CD14-positive monocyte (primary cell): ENCODE results near the gene DCP1B. TPM values are rescaled to one million over a fixed set of nuclear protein-coding genes. Genes with fewer than 3 reads are reported as not detected.

Source experiments
- DNase-seq, 3 donors: peaks; one replicate each; pipeline ENCODE4 v3.0.0-alpha.2; 2011 to 2022
- H2AFZ ChIP-seq: 2 replicates; pipeline ENCODE4 v1.6.0; 2012; ENCODE audit warnings: mild to moderate bottlenecking, low read depth, low read length, inconsistent platforms; ENCODE audit not compliant: insufficient read depth, poor library complexity, severe bottlenecking
- H3K27ac ChIP-seq, 2 donors: 1 replicate in 1 of 2; 2 replicates in 1 of 2; pipeline ENCODE4 v1.5.1; 2012 to 2013; ENCODE audit warnings: low read length in 2 of 2, control low read depth in 1 of 2, inconsistent platforms in 1 of 2, low read depth in 1 of 2, mild to moderate bottlenecking in 1 of 2
- H3K27me3 ChIP-seq, 2 donors: one replicate each; pipeline versions ENCODE4 v1.6.0 to v1.6.1; 2011 to 2013; ENCODE audit warnings: low read length in 2 of 2; ENCODE audit not compliant: control insufficient read depth in 2 of 2, insufficient read depth in 2 of 2
- H3K36me3 ChIP-seq, 2 donors: replicated peaks in 1 of 2; 1 replicate in 1 of 2; 2 replicates in 1 of 2; pipeline versions ENCODE4 v1.5.1 to v1.6.1; 2012 to 2013; ENCODE audit warnings: low read length in 2 of 2, control low read depth in 1 of 2, inconsistent platforms in 1 of 2, mild to moderate bottlenecking in 1 of 2; ENCODE audit not compliant: insufficient read depth in 2 of 2, control insufficient read depth in 1 of 2
- H3K4me1 ChIP-seq, 2 donors: 1 replicate in 1 of 2; 2 replicates in 1 of 2; pipeline versions ENCODE4 v1.5.1 to v1.6.1; 2012 to 2013; ENCODE audit warnings: low read length in 2 of 2, control low read depth in 1 of 2, inconsistent platforms in 1 of 2, mild to moderate bottlenecking in 1 of 2, moderate library complexity in 1 of 2; ENCODE audit not compliant: insufficient read depth in 2 of 2, control insufficient read depth in 1 of 2
- H3K4me2 ChIP-seq: replicated peaks from 2 replicates; pipeline ENCODE3; 2012; ENCODE audit warnings: low read length, moderate library complexity, mild to moderate bottlenecking; ENCODE audit not compliant: poor library complexity, severe bottlenecking; ENCODE audit errors: extremely low read depth
- H3K4me3 ChIP-seq, 3 experiments: fragments of 200-600 bp in 1 of 3; sonication (generic) in 1 of 3; replicated peaks in 1 of 3; 1 replicate in 2 of 3; 2 replicates in 1 of 3; pipeline ENCODE4 v1.5.1; 2011 to 2013; ENCODE audit warnings: low read length in 3 of 3, mild to moderate bottlenecking in 3 of 3, control low read depth in 2 of 3, low read depth in 2 of 3, inconsistent platforms in 1 of 3, moderate library complexity in 1 of 3
- H3K79me2 ChIP-seq: 2 replicates; pipeline ENCODE4 v1.6.0; 2012; ENCODE audit warnings: mild to moderate bottlenecking, control low read depth, inconsistent platforms, low read length, moderate library complexity; ENCODE audit not compliant: insufficient read depth
- H3K9ac ChIP-seq: 2 replicates; pipeline ENCODE4 v1.6.0; 2017; ENCODE audit warnings: low read length, mild to moderate bottlenecking; ENCODE audit not compliant: insufficient read depth, poor library complexity, severe bottlenecking
- H3K9me3 ChIP-seq, 2 donors: replicated peaks in 1 of 2; 1 replicate in 1 of 2; 2 replicates in 1 of 2; pipeline versions ENCODE4 v1.5.1 to v1.6.1; 2012 to 2013; ENCODE audit warnings: low read length in 2 of 2, control low read depth in 1 of 2; ENCODE audit not compliant: control insufficient read depth in 1 of 2, insufficient read depth in 1 of 2
- H4K20me1 ChIP-seq: 2 replicates; pipeline ENCODE4 v1.6.0; 2012; ENCODE audit warnings: mild to moderate bottlenecking, low read length, control low read depth, moderate library complexity; ENCODE audit not compliant: insufficient read depth
- H3K27ac Mint-ChIP-seq, 7 donors: one replicate each; pipeline ENCODE4 v1.8.0; 2020; ENCODE audit warnings: mild to moderate bottlenecking in 7 of 7, mixed read lengths in 7 of 7, moderate library complexity in 6 of 7, inconsistent platforms in 2 of 7
- H3K27me3 Mint-ChIP-seq, 3 donors: one replicate each; pipeline ENCODE4 v1.8.0; 2021 to 2022; ENCODE audit warnings: low read depth in 3 of 3, mild to moderate bottlenecking in 3 of 3, mixed read lengths in 3 of 3, moderate library complexity in 3 of 3, inconsistent platforms in 1 of 3
- H3K36me3 Mint-ChIP-seq, 2 donors: one replicate each; pipeline ENCODE4 v1.8.0; 2020; ENCODE audit warnings: mixed read lengths in 2 of 2, inconsistent platforms in 1 of 2, mild to moderate bottlenecking in 1 of 2
- H3K4me1 Mint-ChIP-seq: one replicate; pipeline ENCODE4 v1.8.0; 2020; ENCODE audit warnings: mild to moderate bottlenecking, mixed read lengths
- H3K4me3 Mint-ChIP-seq, 2 donors: one replicate each; pipeline ENCODE4 v1.8.0; 2020; ENCODE audit warnings: mild to moderate bottlenecking in 2 of 2, mixed read lengths in 2 of 2, moderate library complexity in 1 of 2
- H3K9me3 Mint-ChIP-seq, 7 donors: one replicate each; pipeline ENCODE4 v1.8.0; 2020 to 2022; ENCODE audit warnings: mixed read lengths in 7 of 7, mild to moderate bottlenecking in 6 of 7, moderate library complexity in 6 of 7, inconsistent platforms in 2 of 7
- WGBS: methylation state at CpG from one replicate; pipeline ENCODE4 v1.1.5; 2013; ENCODE audit warnings: missing lambda C conversion rate; ENCODE audit not compliant: insufficient coverage; 5-methylcytosine and 5-hydroxymethylcytosine counted together
- intact Hi-C, 2 donors: fragments of 100-400 bp; cut with micrococcal nuclease; formaldehyde crosslinking; loops; one replicate each; pipeline versions ENCODE4 v1.15.0 to v1.15.1; 2023
- polyA plus RNA-seq, 3 donors: library from polyadenylated mRNA; depleted of rRNA in 1 of 3; unstranded in 2 of 3; stranded (reverse) in 1 of 3; fragments of 300-500 nt in 2 of 3; fragments of >200 nt in 1 of 3; fragmentation: Illumina TruSeq in 2 of 3; gene quantifications; 1 replicate in 2 of 3; 2 replicates in 1 of 3; pipeline ENCODE4 v1.2.3, GENCODE V29; 2012 to 2021
- TF ChIP-seq, protein P1 (sequence below): fragments of 200-600 bp; IDR thresholded peaks from one replicate; pipeline ENCODE4 v1.8.0; 2022; ENCODE audit warnings: antibody characterized with exemption, mild to moderate bottlenecking

DCP1B gene
- polyA plus RNA-seq, 3 donors, result 3.6 to 5.1 (median 4.9) TPM

DNA sequence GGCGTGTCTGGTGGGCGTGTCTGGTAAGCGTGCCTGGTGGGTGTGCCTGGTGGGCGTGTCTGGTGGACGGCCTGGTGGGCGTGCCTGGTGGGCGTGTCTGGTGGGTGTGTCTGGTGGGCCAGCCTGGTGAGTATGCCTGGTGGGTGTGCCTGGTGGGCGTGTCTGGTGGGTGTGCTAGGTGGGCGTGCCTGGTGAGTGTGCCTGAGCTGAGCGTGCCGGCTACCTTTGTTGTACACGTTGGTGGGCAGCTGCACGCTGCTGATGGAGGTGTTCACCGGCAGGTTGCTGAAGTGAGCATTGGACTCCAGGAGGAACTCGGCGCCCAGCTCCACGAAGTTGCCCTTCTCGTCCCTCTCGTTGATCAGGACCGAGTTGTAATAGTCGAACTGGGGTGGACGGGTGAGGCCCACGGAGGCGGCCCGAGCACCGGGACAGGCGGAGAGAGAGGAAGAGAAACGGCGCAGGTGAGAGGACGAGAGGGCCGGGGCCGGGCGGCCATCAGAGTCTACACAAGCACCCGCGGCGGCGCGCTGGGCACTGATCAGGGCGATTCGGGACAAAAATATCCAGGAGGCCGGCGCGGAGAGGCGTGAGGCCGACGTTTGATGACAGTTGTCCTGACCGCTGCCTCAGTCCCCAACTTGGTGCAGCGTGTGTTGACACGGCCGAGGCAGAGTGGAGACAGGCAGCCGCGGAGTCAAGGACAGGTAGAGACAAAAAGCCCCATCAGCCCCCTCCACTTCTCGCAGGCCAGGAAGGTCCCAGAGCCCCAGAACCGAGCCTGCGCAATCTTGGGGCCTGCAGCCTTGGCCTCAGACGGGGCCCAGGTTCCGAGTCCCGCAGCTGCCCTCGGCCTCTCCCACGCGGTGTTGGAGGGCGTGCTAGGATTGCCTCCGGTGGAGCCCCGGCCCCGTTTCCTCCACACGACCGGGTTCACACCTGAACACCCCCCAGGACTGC, 96.3 kb downstream of the DCP1B start:
- Histone ChIP-seq H3K4me3 (peak overlapping the region in 1 of 3 experiments; percentile 48), H3K9ac (no peak overlapping the region)
- peak in 1 of 3 donors; percentile 3 for DNase-seq

DNA sequence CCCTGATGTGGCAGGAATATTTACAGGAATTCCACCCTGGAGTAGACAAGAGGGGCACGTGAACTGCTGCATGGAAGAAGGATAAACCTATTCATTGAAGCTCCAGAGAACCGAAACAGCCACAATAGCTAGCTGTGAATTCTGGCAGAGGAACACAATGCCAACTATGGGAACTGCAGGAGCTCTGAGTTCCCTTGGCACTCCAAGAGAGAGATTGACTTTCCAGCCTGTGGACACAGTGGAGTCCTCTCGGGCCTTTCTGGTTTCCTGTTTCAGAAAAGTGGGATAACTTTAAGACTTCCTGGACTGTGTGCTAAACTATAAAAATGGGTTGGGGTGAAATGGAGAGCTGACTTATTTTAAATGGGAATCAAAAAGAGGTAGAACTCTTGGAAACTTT, 97.7 kb downstream of the DCP1B start:
- Histone ChIP-seq H4K20me1 (no peaks in the 10 kb centered on the region), H3K79me2 (no peaks in the 10 kb centered on the region), H3K4me2 (no peak overlapping the region), H3K4me1 (peaks cover 8 to 10% of the 10 kb centered on the region in 2 donors), H3K9me3 (peaks cover 9 to 40% of the 10 kb centered on the region in 2 donors), H2AFZ (no peak overlapping the region), H3K27ac (no peak overlapping the region), H3K9ac (no peak overlapping the region), H3K27me3 (peaks cover 0 to 14% of the 10 kb centered on the region in 2 donors), H3K4me3 (no peak overlapping the region), H3K36me3 (no peaks in the 10 kb centered on the region)
- Mint-ChIP-seq H3K36me3 (peaks cover 0 to 4% of the 10 kb centered on the region in 2 donors), H3K4me1 (peaks cover 11% of the 10 kb centered on the region), H3K4me3 (peak overlapping the region in 1 of 2 donors; percentile 2), H3K27ac (no peak overlapping the region), H3K9me3 (peaks cover 19 to 49% (median 38%) of the 10 kb centered on the region in 7 donors), H3K27me3 (peaks cover 10 to 22% (median 19%) of the 10 kb centered on the region in 3 donors)
- TF ChIP-seq, protein P1, sequence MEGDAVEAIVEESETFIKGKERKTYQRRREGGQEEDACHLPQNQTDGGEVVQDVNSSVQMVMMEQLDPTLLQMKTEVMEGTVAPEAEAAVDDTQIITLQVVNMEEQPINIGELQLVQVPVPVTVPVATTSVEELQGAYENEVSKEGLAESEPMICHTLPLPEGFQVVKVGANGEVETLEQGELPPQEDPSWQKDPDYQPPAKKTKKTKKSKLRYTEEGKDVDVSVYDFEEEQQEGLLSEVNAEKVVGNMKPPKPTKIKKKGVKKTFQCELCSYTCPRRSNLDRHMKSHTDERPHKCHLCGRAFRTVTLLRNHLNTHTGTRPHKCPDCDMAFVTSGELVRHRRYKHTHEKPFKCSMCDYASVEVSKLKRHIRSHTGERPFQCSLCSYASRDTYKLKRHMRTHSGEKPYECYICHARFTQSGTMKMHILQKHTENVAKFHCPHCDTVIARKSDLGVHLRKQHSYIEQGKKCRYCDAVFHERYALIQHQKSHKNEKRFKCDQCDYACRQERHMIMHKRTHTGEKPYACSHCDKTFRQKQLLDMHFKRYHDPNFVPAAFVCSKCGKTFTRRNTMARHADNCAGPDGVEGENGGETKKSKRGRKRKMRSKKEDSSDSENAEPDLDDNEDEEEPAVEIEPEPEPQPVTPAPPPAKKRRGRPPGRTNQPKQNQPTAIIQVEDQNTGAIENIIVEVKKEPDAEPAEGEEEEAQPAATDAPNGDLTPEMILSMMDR, result no peak
- intact Hi-C loops, result no loop called here
- DNase-seq, result no peak
- 67% methylated on average over 3 of the region's 3 CpGs for WGBS

More for the DNA sequence above, 96.3 kb downstream of the DCP1B start:
- Histone ChIP-seq H3K4me2 (peak overlapping the region; percentile 60), H2AFZ (peak overlapping the region; percentile 61), H3K36me3 (no peaks in the 10 kb centered on the region), H3K27me3 (peaks cover 0 to 14% of the 10 kb centered on the region in 2 donors), H3K79me2 (no peaks in the 10 kb centered on the region), H3K27ac (no peak overlapping the region), H4K20me1 (no peaks in the 10 kb centered on the region), H3K4me1 (peaks cover 8 to 10% of the 10 kb centered on the region in 2 donors), H3K9me3 (peaks cover 9 to 37% of the 10 kb centered on the region in 2 donors)
- WGBS, result 41% methylated on average over 66 of the region's 67 CpGs
- Mint-ChIP-seq H3K4me3 (peak overlapping the region; percentile 71 to 78), H3K9me3 (peaks cover 19 to 46% (median 33%) of the 10 kb centered on the region in 7 donors), H3K4me1 (peaks cover 11% of the 10 kb centered on the region), H3K27me3 (peaks cover 10 to 22% (median 19%) of the 10 kb centered on the region in 3 donors), H3K36me3 (peaks cover 0 to 4% of the 10 kb centered on the region in 2 donors), H3K27ac (peak overlapping the region in 1 of 7 donors; percentile 9)
- TF ChIP-seq, protein P1, result no peak
- intact Hi-C loops, result no loop called here
